ENCODE measurements around the gene ANKRD60.

DNA sequence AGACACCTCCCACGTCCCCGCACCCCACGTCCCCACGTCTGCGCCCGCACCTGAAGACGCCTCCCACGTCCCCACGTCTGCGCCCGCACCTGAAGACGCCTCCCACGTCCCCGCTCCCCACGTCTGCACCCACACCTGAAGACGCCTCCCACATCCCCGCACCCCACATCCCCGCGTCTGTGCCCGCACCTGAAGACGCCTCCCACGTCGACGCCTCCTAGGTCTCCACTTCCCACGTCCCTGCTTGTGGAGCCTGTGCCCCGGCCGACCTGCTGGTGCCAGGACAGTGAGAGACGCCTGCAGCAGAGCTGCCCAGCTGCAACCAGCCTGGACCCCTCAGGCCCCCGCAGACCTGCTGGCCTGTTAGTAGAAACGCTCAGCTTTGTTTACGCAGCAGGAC lies 22.6 kb downstream of the ANKRD60 start:
- TF ChIP-seq CTCF (IDR thresholded peaks at IDR 0.05; ENCODE audit: poor library complexity) (no peak), EZH2 (IDR thresholded peaks at IDR 0.05; ENCODE audit: borderline replicate concordance) (no peak)
